Cerebellar nuclear complex (tissue), 1 donor: Measurements from ENCODE around the gene CCDC197.

Experiments used
- DNase-seq, 2 experiments: peaks; one replicate each; lab custom pipeline; 2025; lab: John Stamatoyannopoulos, UW

Gene CCDC197

GRCh38 chr14:94026173-94026888 is 29.2 kb downstream of the CCDC197 start, which contains the start of gene OTUB2:
OTUB2 (plus strand) TSS chr14:94026340; CDS start chr14:94026538, 198 bp downstream.
- DNase-seq: peak; percentile 93 to 98

GRCh38 chr14:94026889-94027469 is 29.9 kb downstream of the CCDC197 start:
- no peak for DNase-seq

- DNase-seq: no peak
Measured at GRCh38 chr14:94027566-94028449, 30.7 kb downstream of the CCDC197 start.

- DNase-seq: no peak
Measured at GRCh38 chr14:94028450-94028826, 31.3 kb downstream of the CCDC197 start.

GRCh38 chr14:94029265-94029664 is 32.2 kb downstream of the CCDC197 start:
- no peak for DNase-seq

- DNase-seq: no peak
Measured at GRCh38 chr14:94029671-94030203, 32.6 kb downstream of the CCDC197 start.

GRCh38 chr14:94030571-94030970 is 33.5 kb downstream of the CCDC197 start:
- DNase-seq: no peak

- no peak for DNase-seq
Measured at GRCh38 chr14:94031161-94031882, 34.2 kb downstream of the CCDC197 start.

- no peak for DNase-seq
Measured at GRCh38 chr14:94031883-94032279, 34.8 kb downstream of the CCDC197 start.

GRCh38 chr14:94034886-94035285 is 37.8 kb downstream of the CCDC197 start:
- no peak for DNase-seq

GRCh38 chr14:94036313-94037167 is 39.4 kb downstream of the CCDC197 start:
- DNase-seq: no peak

- DNase-seq: no peak
Measured at GRCh38 chr14:94037954-94038353, 40.9 kb downstream of the CCDC197 start.

- no peak for DNase-seq
Measured at GRCh38 chr14:94038510-94038909, 41.4 kb downstream of the CCDC197 start.

GRCh38 chr14:94038921-94039629 is 42.0 kb downstream of the CCDC197 start:
- DNase-seq: no peak

GRCh38 chr14:94040247-94040646 is 43.1 kb downstream of the CCDC197 start:
- no peak for DNase-seq

GRCh38 chr14:94040796-94041195 is 43.7 kb downstream of the CCDC197 start:
- no peak for DNase-seq

- no peak for DNase-seq
Measured at GRCh38 chr14:94041551-94042346, 44.6 kb downstream of the CCDC197 start.

GRCh38 chr14:94042433-94043091 is 45.5 kb downstream of the CCDC197 start:
- no peak for DNase-seq
